HepG2 (cell line): ENCODE results near the gene SUPT20HL1. TPM values are rescaled to one million over a fixed set of nuclear protein-coding genes. Genes with fewer than 3 reads are reported as not detected.

Experiments
- ATAC-seq: fragments of 200-7000 bp; cut with Tn5 transposase; 3 replicates; pipeline ENCODE4 v1.9.1; 2020; ENCODE audit warnings: mild to moderate bottlenecking, moderate library complexity
- BruUV-seq: library from RNA; stranded (reverse); fragments of 400-500 nt; replicated peaks from 2 replicates; lab custom pipeline; 2021; lab: Mats Ljungman, UMichigan
- CTCF ChIA-PET: fragments of 300-600 bp; formaldehyde crosslinking; extraction: SDS; loops from one replicate; lab custom pipeline; 2021; ENCODE audit warnings: low total read pairs, inconsistent platforms, low intra/inter-chr PET ratio; lab: Yijun Ruan, JAX
- POLR2A ChIA-PET: fragments of 350-600 bp; sonication (Branson Sonifier 250); formaldehyde crosslinking; loops from one replicate; lab custom pipeline; 2020; ENCODE audit warnings: antibody characterized with exemption, inconsistent platforms; lab: Yijun Ruan, JAX
- DNase-seq: peaks from one replicate; pipeline ENCODE4 v3.0.0-alpha.2; 2015; ENCODE audit warnings: low spot score
- FAIRE-seq: peaks from 3 replicates; lab custom pipeline; 2011; peaks lifted over from hg19 to GRCh38; lab: Jason Lieb, UNC
- H2AFZ ChIP-seq: one replicate; pipeline ENCODE4 v1.6.1; 2011; ENCODE audit warnings: low read length, inconsistent platforms
- H3K27ac ChIP-seq: fragments of 300-600 bp; 3 replicates; pipeline ENCODE4 v1.8.0; 2011; ENCODE audit warnings: mixed run types, mild to moderate bottlenecking, mixed read lengths, low read length, inconsistent platforms; ENCODE audit not compliant: insufficient read depth; ENCODE audit errors: extremely low read length
- H3K27me3 ChIP-seq, 2 experiments: fragments of 200-600 bp in 1 of 2; 2 replicates in 1 of 2; 3 replicates in 1 of 2; pipeline versions ENCODE4 v1.6.0 to v1.8.0; 2011; ENCODE audit warnings: low read length in 2 of 2, mild to moderate bottlenecking in 2 of 2, moderate library complexity in 2 of 2, inconsistent platforms in 1 of 2; ENCODE audit not compliant: insufficient read depth in 2 of 2, control insufficient read depth in 1 of 2
- H3K36me3 ChIP-seq, 2 experiments: fragments of 200-600 bp in 1 of 2; replicated peaks in 1 of 2; 2 replicates in 1 of 2; 3 replicates in 1 of 2; pipeline versions ENCODE4 v1.5.1 to v1.8.0; 2011; ENCODE audit warnings: low read length in 2 of 2, inconsistent platforms in 1 of 2; ENCODE audit not compliant: insufficient read depth in 2 of 2, control insufficient read depth in 1 of 2
- H3K4me1 ChIP-seq: 2 replicates; pipeline ENCODE4 v1.5.1; 2012; ENCODE audit warnings: low read length, inconsistent platforms; ENCODE audit not compliant: insufficient read depth
- H3K4me2 ChIP-seq: 2 replicates; pipeline ENCODE4 v1.6.0; 2011; ENCODE audit warnings: low read depth, low read length, inconsistent platforms
- H3K4me3 ChIP-seq, 3 experiments: fragments of 200-600 bp in 1 of 3; sonication (generic), shearing (Covaris generic) in 1 of 3; replicated peaks in 1 of 3; 2 replicates each; pipeline ENCODE4 v1.5.1; 2011 to 2016; ENCODE audit warnings: low read length in 3 of 3, inconsistent platforms in 2 of 3, low read depth in 2 of 3, mild to moderate bottlenecking in 2 of 3, control low read depth in 1 of 3, mixed read lengths in 1 of 3; ENCODE audit not compliant: insufficient read depth in 1 of 3
- H3K79me2 ChIP-seq: one replicate; pipeline ENCODE4 v1.6.1; 2011; ENCODE audit warnings: low read length, inconsistent platforms; ENCODE audit not compliant: insufficient read depth
- H3K9ac ChIP-seq: 2 replicates; pipeline ENCODE4 v1.6.0; 2011; ENCODE audit warnings: mild to moderate bottlenecking, low read depth, low read length, inconsistent platforms; ENCODE audit not compliant: insufficient read depth
- H3K9me3 ChIP-seq: 2 replicates; pipeline ENCODE4 v1.5.1; 2012; ENCODE audit warnings: mild to moderate bottlenecking, low read length
- H4K20me1 ChIP-seq: 2 replicates; pipeline ENCODE4 v1.6.0; 2011; ENCODE audit warnings: inconsistent platforms, mild to moderate bottlenecking, low read length, moderate library complexity; ENCODE audit not compliant: insufficient read depth
- PLRG1 ChIP-seq: fragments of 450-650 bp; conservative IDR thresholded peaks from 2 replicates; pipeline ENCODE4 v1.6.1; 2016
- SCMH1 ChIP-seq: sonication (generic); formaldehyde crosslinking; IDR thresholded peaks from 2 replicates; pipeline ENCODE4 v1.9.0; 2021; ENCODE audit warnings: missing genetic modification reagents, mild to moderate bottlenecking, borderline replicate concordance
- ZNF282 ChIP-seq: fragments of 450-650 bp; IDR thresholded peaks from 2 replicates; pipeline ENCODE4 v1.6.1; 2018; ENCODE audit not compliant: partially characterized antibody
- ZNF556 ChIP-seq: sonication (generic); formaldehyde crosslinking; IDR thresholded peaks from 2 replicates; pipeline ENCODE4 v1.4.0; 2020; ENCODE audit warnings: mild to moderate bottlenecking, missing genetic modification reagents, borderline replicate concordance
- WGBS: methylation state at CpG from one replicate; pipeline ENCODE4 v1.1.6; 2017; ENCODE audit warnings: low lambda C conversion rate; 5-methylcytosine and 5-hydroxymethylcytosine counted together
- in situ Hi-C: cut with HindIII; loops from 2 replicates; pipeline ENCODE4 v1.10.0; 2017; ENCODE audit warnings: low pct_unique_long_range_greater_than_20kb; ENCODE audit not compliant: extremely low pct_ligation_motif_present
- intact Hi-C: fragments of 100-400 bp; cut with micrococcal nuclease; formaldehyde crosslinking; loops from one replicate; pipeline ENCODE4 v1.10.0; 2022; ENCODE audit not compliant: unreplicated experiment
- polyA plus RNA-seq, 8 experiments: library from polyadenylated mRNA; depleted of rRNA in 3 of 8; stranded (reverse) in 7 of 8; unstranded in 1 of 8; fragments of >200 nt; fragmentation: Illumina TruSeq in 4 of 8; extraction: Trizol in 4 of 8; gene quantifications; 2 replicates each; pipeline versions ENCODE4 v1.2.1 to v1.2.3, GENCODE V29; 2011 to 2016; ENCODE audit warnings: low read depth in 4 of 8, missing spikeins in 1 of 8, mixed read lengths in 1 of 8; ENCODE audit not compliant: insufficient read depth in 1 of 8
- total RNA-seq, 5 experiments: library from RNA; depleted of rRNA; stranded (reverse); fragments of >200 nt; fragmentation: Illumina TruSeq; extraction: Trizol; gene quantifications; 2 replicates each; pipeline ENCODE4 v1.2.3, GENCODE V29; 2016; ENCODE audit warnings: low read depth in 1 of 5
- TF ChIP-seq, protein P1 (sequence below): sonication (generic); formaldehyde crosslinking; IDR thresholded peaks from 2 replicates; pipeline ENCODE4 v1.4.0; 2020; ENCODE audit warnings: missing genetic modification reagents, mild to moderate bottlenecking, borderline replicate concordance
- TF ChIP-seq, protein P2 (sequence below): sonication (generic); formaldehyde crosslinking; IDR thresholded peaks from 2 replicates; pipeline ENCODE4 v1.5.0; 2020; ENCODE audit warnings: missing genetic modification reagents

The SUPT20HL1 gene
- total and polyA plus RNA-seq, 2 of the 13 experiments (the other 11 are each of a cell fraction or from before 2014, with no cell fraction given): not detected

DNA sequence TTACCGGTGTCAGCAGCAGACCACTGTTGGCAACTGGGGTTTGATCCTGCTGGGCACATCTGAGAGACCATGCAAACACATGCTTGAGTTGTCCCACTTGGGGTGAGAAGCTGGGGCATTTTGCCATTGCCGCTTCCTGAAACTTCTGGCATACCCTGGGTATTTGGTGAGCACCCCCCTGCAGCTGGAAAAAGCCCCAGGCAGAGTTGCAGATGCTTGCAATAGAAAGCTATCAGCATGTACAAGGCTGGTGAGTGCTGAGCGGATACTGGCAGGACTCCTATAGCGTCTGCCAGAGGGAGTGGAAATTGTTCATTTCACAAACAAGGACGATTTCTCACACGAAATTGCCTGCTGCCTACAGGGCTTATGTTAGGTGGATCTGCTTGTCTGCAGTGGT is 32.3 kb downstream of the SUPT20HL1 start:
- no peak overlapping the region for H3K4me2 ChIP-seq
- ATAC-seq (no peak), DNase-seq (no peak), FAIRE-seq (no peak)
- no peak for TF ChIP-seq SCMH1 (CRISPR knock-in tag)
- TF ChIP-seq ZNF556 (CRISPR knock-in tag): no peak
- TF ChIP-seq, protein P1, sequence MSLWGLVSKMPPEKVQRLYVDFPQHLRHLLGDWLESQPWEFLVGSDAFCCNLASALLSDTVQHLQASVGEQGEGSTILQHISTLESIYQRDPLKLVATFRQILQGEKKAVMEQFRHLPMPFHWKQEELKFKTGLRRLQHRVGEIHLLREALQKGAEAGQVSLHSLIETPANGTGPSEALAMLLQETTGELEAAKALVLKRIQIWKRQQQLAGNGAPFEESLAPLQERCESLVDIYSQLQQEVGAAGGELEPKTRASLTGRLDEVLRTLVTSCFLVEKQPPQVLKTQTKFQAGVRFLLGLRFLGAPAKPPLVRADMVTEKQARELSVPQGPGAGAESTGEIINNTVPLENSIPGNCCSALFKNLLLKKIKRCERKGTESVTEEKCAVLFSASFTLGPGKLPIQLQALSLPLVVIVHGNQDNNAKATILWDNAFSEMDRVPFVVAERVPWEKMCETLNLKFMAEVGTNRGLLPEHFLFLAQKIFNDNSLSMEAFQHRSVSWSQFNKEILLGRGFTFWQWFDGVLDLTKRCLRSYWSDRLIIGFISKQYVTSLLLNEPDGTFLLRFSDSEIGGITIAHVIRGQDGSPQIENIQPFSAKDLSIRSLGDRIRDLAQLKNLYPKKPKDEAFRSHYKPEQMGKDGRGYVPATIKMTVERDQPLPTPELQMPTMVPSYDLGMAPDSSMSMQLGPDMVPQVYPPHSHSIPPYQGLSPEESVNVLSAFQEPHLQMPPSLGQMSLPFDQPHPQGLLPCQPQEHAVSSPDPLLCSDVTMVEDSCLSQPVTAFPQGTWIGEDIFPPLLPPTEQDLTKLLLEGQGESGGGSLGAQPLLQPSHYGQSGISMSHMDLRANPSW (CRISPR knock-in tag): no peak
- TF ChIP-seq, protein P2, sequence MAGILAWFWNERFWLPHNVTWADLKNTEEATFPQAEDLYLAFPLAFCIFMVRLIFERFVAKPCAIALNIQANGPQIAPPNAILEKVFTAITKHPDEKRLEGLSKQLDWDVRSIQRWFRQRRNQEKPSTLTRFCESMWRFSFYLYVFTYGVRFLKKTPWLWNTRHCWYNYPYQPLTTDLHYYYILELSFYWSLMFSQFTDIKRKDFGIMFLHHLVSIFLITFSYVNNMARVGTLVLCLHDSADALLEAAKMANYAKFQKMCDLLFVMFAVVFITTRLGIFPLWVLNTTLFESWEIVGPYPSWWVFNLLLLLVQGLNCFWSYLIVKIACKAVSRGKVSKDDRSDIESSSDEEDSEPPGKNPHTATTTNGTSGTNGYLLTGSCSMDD: no peak
- no peak for TF ChIP-seq ZNF282
- TF ChIP-seq PLRG1: no peak
- no peak overlapping the region for H3K4me3 ChIP-seq
- intact Hi-C loops (loop anchor here (10.0 kb wide), 1 partner anchor 138 kb away; no protein-coding TSS in a partner anchor), in situ Hi-C loops (loop anchor here (10.0 kb wide), 1 partner anchor 102 kb away; no protein-coding TSS in a partner anchor)
- no TSS peak for BruUV-seq
- peaks cover 8% of the 10 kb centered on the region for H3K4me1 ChIP-seq
- H3K36me3 ChIP-seq: no peaks in the 10 kb centered on the region
- H3K9ac ChIP-seq: no peak overlapping the region
- H3K27ac ChIP-seq: no peak overlapping the region
- ChIA-PET POLR2A (no interaction called here), CTCF (no interaction called here)
- no peaks in the 10 kb centered on the region for H4K20me1 ChIP-seq
- H3K9me3 ChIP-seq: no peaks in the 10 kb centered on the region
- WGBS: 50% methylated on average over 2 of the region's 6 CpGs
- H3K27me3 ChIP-seq: no peaks in the 10 kb centered on the region
- no peaks in the 10 kb centered on the region for H3K79me2 ChIP-seq
- no peak overlapping the region for H2AFZ ChIP-seq
